HG03521 (cell line): Measurements from ENCODE around the gene KIF1B.
"Not testable (repeated sequence)": the region's sequence is repeated elsewhere in the genome, so short reads cannot be mapped to it uniquely, and the experiment has no call there.

ENCODE experiments used
- ATAC-seq: cut with Tn5 transposase; IDR thresholded peaks from one replicate; pipeline ENCODE4 v1.9.1; 2021; ENCODE audit warnings: mild to moderate bottlenecking, moderate library complexity; ENCODE audit not compliant: unreplicated experiment

The KIF1B gene

DNA sequence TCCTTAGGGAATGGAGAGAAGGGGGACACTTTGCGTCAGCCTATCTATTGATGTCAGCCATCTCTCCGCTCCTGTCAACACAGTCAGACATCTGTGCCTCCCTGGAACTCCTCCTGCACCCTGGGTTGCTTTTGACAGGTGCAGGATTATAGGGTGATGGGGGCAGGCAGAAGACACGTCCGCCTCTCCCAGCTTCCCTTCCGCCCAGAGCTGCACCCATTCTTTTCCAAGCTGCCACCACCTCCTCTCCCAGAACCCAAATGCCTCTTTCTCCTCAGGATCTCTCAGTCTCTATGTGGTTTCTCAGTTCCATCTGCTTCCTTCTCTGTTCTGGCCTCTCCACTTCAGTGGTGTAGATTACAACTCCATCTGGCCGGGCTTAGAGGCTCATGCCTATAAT is 17.1 kb upstream of the KIF1B start:
- no peak for ATAC-seq

- ATAC-seq = no peak
These were observed 14.8 kb upstream of the KIF1B start for GRCh38 chr1:10195570-10195969.

GRCh38 chr1:10196976-10197375 is 13.4 kb upstream of the KIF1B start:
- no peak for ATAC-seq

GRCh38 chr1:10200620-10201019 is 9.8 kb upstream of the KIF1B start:
- no peak for ATAC-seq

DNA sequence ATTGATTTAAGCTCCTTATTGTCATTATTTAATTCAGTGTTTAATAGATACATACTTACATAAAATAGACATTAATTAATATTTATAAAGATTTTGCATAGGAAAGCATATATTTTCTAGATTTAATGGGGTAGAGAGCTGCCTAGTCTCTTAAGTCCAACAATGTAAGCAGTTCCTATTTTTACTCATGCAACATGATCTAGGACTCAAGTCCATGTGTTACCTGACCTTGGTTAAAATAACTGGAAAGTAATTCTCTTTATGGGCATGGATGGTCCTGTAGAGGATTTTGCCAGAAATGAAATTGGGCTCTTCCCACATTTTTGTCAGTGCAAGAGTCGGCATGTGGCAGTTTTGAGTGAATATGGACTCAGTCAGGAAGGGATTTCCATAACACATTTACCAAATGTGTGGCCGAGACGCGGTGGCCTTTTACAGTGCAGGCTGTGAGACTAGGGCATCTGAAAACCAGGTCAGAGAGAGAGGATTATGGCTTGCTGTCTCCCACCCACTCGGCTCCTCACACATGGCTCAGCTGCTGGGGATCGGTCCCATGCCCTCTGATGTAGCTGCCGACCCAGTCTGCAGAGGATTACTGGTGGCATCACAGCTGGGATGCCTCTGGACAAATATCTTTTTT is 6.2 kb upstream of the KIF1B start:
- ATAC-seq = no peak

GRCh38 chr1:10205206-10205605 is 5.2 kb upstream of the KIF1B start:
- not testable (repeated sequence) for ATAC-seq

- ATAC-seq = no peak
These were observed 2.6 kb upstream of the KIF1B start for GRCh38 chr1:10207810-10208209.

- ATAC-seq = no peak
These were observed 1.8 kb upstream of the KIF1B start for GRCh38 chr1:10208537-10208936.

DNA sequence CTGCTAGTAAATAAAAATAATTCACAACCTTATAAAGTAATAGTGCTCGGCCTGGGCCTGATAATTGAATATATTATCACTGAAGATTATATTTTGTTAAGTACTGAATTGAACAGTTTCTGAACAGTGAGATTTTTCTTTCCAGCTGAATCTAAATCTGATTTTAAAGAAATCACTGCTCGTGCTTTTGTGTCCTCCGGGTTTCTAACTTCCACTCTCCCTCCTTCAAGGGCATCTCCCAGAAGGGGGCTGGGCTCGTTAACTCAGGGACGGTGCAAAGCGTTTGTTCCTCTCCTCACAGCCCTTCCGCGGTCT is 823 bp upstream of the KIF1B start:
- ATAC-seq = no peak

DNA sequence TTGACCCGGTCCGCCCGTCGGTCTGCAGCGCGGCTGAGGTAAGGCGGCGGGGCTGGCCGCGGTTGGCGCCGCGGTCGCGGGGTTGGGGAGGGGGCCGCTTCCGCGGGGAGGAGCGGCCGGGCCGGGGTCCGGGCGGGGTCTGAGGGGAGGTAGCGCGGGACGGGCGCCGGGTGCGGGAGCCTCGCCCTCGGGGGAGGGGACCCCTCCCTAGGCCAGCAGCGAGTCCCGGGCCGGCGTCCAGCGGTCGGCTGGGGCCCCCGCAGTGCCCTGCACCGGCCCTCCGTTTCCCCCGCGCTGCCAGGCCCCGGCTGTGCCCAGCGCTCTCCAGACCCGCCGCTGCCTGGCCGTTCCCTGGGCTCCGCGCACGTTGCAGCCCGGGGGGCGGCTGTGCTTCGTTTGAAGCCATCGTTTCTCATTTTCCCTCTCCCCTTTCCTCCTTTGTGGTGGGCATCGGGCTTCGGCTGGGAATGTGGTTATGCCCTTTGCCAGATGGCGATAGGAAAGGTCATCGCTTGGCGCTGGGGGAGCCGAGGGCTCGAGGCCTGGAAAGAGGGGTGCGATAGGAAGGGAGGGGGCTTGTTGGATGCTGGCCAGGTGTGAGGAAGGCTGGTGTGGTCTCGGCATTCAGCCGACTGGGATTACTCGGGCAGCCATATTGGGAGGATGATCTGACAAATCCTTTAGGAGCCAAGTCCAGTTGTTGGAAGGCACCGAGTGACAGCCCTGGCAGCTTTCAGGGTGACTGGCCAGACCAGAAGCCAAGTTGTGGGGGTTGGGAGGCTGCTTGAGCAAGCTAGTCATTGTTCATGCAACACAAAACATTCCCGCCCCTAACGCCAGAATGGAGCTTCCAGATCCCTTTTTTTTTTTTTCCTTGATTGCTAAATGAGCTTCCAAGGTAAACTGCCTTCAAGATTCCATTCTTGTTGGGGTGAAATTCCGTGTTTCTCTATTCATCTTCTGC is 753 bp downstream of the KIF1B start:
- peak; percentile 2 for ATAC-seq

DNA sequence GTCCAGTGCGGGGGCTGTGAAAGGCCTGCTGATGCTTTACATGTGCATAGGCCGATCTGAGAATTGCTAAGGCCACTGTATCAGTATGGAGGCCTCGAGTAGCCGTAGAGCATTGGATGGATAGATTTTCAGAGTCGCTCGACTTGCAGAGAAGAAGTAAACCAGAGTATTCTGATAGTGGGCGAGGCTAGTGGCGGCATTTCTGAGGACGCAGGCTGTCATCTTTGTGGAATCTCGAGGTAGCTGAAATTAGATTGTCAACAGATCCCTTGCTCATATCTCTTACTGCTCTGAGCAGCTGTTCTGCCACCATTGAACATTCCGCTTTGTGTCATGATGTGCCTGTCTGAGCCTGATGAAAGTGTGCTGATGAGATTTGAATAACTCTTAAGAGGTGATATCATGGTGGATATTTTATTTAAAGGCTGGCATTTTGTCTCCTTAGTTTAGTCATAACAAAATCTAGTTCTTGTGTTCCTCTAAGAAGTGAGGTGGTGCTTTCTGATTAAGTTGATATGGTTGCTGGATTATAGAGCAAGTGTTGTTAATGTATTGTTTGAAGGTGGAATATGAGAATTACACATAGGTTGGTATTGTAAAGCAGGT is 1.5 kb downstream of the KIF1B start:
- no peak for ATAC-seq

- ATAC-seq = no peak
These were observed 2.1 kb downstream of the KIF1B start for GRCh38 chr1:10212476-10212875.

- no peak for ATAC-seq
These were observed 2.9 kb downstream of the KIF1B start for GRCh38 chr1:10213186-10213705.

- ATAC-seq = no peak
These were observed 5.8 kb downstream of the KIF1B start for GRCh38 chr1:10216090-10216749.

- ATAC-seq = no peak
These were observed 7.5 kb downstream of the KIF1B start for GRCh38 chr1:10217748-10218441.

DNA sequence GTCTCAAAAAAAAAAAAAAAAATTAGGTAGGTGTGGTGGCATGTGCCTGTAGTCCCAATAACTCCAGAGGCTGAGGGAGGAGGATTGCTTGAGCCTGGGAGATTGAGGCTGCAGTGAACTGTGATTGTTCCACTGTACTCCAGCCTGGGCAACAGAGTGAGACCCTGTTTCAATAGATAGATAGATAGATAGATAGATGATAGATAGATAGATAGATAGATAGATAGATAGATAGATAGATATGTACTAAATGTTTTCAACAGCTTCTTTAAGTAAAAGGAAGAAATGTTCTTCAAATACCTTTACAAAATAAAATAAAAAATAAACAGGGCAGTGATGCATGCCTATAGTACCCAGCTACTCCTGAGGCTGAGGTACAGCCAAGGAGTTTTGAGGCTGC is 9.8 kb downstream of the KIF1B start:
- ATAC-seq = no peak

GRCh38 chr1:10220657-10221056 is 10.3 kb downstream of the KIF1B start:
- not testable (repeated sequence) for ATAC-seq

GRCh38 chr1:10225573-10225972 is 15.2 kb downstream of the KIF1B start:
- no peak for ATAC-seq

DNA sequence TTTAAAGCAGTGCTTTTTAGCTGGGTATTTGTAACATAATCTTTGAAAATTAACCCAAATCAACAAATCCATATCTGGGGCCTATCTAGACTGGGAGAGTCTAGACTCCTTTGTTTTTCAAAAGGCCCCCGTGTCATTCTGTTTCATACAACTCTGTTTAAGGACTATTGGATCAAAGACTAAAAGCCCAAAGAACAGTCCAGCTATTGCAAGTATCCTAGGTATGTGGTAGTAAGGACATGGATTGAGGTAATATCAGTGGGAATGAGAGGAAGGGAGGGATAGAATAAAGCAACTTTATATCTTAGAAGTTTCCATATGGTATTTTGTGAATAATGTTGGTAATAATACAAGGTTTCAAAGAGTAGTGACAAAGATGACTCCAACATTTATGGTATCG is 18.2 kb downstream of the KIF1B start:
- no peak for ATAC-seq

DNA sequence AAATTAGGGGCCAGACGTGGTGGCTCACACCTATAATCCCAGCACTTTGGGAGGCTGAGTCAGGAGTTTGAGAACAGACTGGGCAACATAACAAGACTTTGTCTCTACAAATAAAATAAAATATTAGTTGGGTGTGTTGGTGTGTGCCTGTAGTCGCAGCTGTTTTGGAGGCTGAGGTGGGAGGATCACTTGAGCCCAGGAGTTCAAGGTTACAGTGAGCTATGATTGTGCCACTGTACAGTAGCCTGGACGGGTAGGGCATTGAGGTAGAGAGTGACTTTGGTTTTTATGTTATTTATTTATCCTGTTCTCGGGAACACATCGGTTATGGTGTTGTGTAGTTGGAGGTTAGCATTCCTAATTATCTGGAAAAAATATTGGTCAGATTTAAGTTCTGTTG is 19.5 kb downstream of the KIF1B start:
- no peak for ATAC-seq

GRCh38 chr1:10232163-10232562 is 21.8 kb downstream of the KIF1B start:
- ATAC-seq = no peak
